ENCODE measurements around the gene KCNF1.

KCNF1 gene

DNA sequence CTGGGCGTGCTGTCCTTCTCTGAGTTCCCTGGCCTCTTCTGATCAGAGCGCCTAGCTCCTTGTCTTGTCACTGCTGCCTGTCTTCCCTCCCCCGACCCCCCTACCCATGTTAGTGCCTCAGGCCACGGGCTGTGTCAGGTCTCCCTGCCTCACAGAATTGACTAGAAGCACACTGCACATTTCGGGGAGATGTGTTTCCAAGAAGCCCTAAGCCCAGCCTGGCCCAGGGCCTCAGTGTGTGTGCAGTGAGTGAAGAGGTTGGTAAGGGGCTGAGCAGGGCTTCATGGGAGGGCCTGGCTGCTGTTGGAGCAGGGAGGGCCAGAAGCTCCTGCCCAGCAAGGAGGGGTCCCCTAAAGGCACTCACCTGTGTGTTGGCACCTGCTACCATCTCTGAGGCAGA, 13.1 kb downstream of the KCNF1 start:
- Histone ChIP-seq H2AFZ (ENCODE audit: low read length) (no peak overlapping the region), H4K91ac (ENCODE audit: low read depth, low read length, poor library complexity) (no peak overlapping the region), H3K9ac (ENCODE audit: low read depth, low read length, poor library complexity) (peak overlapping the region; percentile 68), H3K4me3 (ENCODE audit: low read length in 2 of 2) (no peak overlapping the region), H4K8ac (ENCODE audit: low read depth, low read length) (no peak overlapping the region), H2BK15ac (ENCODE audit: low read length) (peak overlapping the region; percentile 72), H3K4me1 (ENCODE audit: control insufficient read depth in 2 of 2, insufficient read depth in 1 of 2, low read depth in 1 of 2, low read length in 2 of 2) (peaks cover 3 to 4% of the 10 kb centered on the region in 2 donors), H2AK5ac (ENCODE audit: low read depth, low read length) (peak overlapping the region; percentile 73), H3K9me3 (replicated peaks in 1 of 2; ENCODE audit: control insufficient read depth in 2 of 2, insufficient read depth in 1 of 2, low read depth in 1 of 2, low read length in 2 of 2) (no peaks in the 10 kb centered on the region), H3K36me3 (replicated peaks in 1 of 2; ENCODE audit: control insufficient read depth in 2 of 2, insufficient read depth in 2 of 2, low read length in 2 of 2) (no peaks in the 10 kb centered on the region), H3K4me2 (ENCODE audit: insufficient read depth, low read length, poor library complexity, severe bottlenecking) (no peak overlapping the region), H3K27me3 (ENCODE audit: control insufficient read depth in 3 of 3, insufficient read depth in 3 of 3, low read depth in 1 of 3, low read length in 3 of 3) (peaks cover 0 to 9% (median 2%) of the 10 kb centered on the region in 3 experiments), H2BK5ac (ENCODE audit: low read length) (no peak overlapping the region), H2BK120ac (ENCODE audit: low read depth, low read length) (no peak overlapping the region), H3K23ac (ENCODE audit: low read depth, low read length, poor library complexity) (no peak overlapping the region), H3K14ac (ENCODE audit: low read length) (peak overlapping the region; percentile 9), H3K79me1 (ENCODE audit: low read depth, low read length) (no peaks in the 10 kb centered on the region), H3K4ac (ENCODE audit: low read length) (no peak overlapping the region), H3K27ac (replicated peaks; ENCODE audit: low read length) (no peak overlapping the region), H2BK12ac (ENCODE audit: low read length) (no peak overlapping the region), H3K18ac (ENCODE audit: low read length) (peak overlapping the region; percentile 55)
- DNase-seq (ENCODE audit: low spot score) = no peak
- WGBS, 2 donors (ENCODE audit: extremely low coverage in 2 of 2, insufficient read length in 2 of 2, insufficient replicate concordance in 1 of 2) = no CpG with 5 or more reads among the region's 5 CpGs

DNA sequence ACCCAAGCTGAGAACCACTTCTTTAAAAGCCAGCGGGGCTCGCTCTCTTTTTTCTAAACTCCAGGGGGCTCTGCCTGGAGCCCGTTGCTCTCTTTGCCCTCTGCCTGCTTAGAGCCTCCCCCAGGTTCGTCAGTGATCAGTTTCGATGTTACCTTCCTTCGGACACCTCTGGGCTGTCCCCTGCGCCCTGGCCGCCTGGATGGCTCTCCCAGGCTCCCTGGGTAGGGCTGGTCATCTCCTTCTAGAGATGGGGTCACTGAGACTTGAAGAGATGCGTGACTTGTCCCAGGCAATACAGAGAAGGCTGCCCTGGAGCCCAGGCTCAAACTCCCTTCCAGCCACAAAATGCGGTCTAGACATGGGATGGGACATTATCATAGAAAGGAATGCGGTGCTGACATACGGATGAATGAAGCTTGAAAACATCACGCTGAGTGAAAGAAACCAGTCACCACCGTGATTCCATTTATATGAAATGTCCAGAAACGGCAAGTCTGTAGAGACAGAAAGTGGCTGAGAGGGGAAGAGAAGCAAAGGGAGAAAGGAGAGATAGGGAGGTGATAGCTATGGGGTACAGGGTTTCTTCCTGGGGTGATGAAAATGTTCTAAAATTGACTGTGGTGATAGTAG, 14.6 kb downstream of the KCNF1 start:
- Histone ChIP-seq H2BK5ac (ENCODE audit: low read length) (no peak overlapping the region), H3K14ac (ENCODE audit: low read length) (no peak overlapping the region), H3K23ac (ENCODE audit: low read depth, low read length, poor library complexity) (no peak overlapping the region), H3K4me3 (ENCODE audit: low read length in 2 of 2) (no peak overlapping the region), H3K4me2 (ENCODE audit: insufficient read depth, low read length, poor library complexity, severe bottlenecking) (no peak overlapping the region), H2BK12ac (ENCODE audit: low read length) (no peak overlapping the region), H3K9me3 (replicated peaks in 1 of 2; ENCODE audit: control insufficient read depth in 2 of 2, insufficient read depth in 1 of 2, low read depth in 1 of 2, low read length in 2 of 2) (no peaks in the 10 kb centered on the region), H3K27me3 (ENCODE audit: control insufficient read depth in 3 of 3, insufficient read depth in 3 of 3, low read depth in 1 of 3, low read length in 3 of 3) (peaks cover 0 to 6% (median under 1%) of the 10 kb centered on the region in 3 experiments), H2BK120ac (ENCODE audit: low read depth, low read length) (no peak overlapping the region), H2BK15ac (ENCODE audit: low read length) (no peak overlapping the region), H2AFZ (ENCODE audit: low read length) (no peak overlapping the region), H3K4me1 (ENCODE audit: control insufficient read depth in 2 of 2, insufficient read depth in 1 of 2, low read depth in 1 of 2, low read length in 2 of 2) (peaks cover 3 to 6% of the 10 kb centered on the region in 2 donors), H4K8ac (ENCODE audit: low read depth, low read length) (no peak overlapping the region), H3K9ac (ENCODE audit: low read depth, low read length, poor library complexity) (no peak overlapping the region), H3K27ac (replicated peaks; ENCODE audit: low read length) (no peak overlapping the region), H2AK5ac (ENCODE audit: low read depth, low read length) (no peak overlapping the region), H3K79me1 (ENCODE audit: low read depth, low read length) (no peaks in the 10 kb centered on the region), H3K36me3 (replicated peaks in 1 of 2; ENCODE audit: control insufficient read depth in 2 of 2, insufficient read depth in 2 of 2, low read length in 2 of 2) (no peaks in the 10 kb centered on the region), H3K4ac (ENCODE audit: low read length) (no peak overlapping the region), H3K18ac (ENCODE audit: low read length) (no peak overlapping the region), H4K91ac (ENCODE audit: low read depth, low read length, poor library complexity) (no peak overlapping the region)
- no peak for DNase-seq (ENCODE audit: low spot score)
- WGBS, 2 donors (ENCODE audit: extremely low coverage in 2 of 2, insufficient read length in 2 of 2, insufficient replicate concordance in 1 of 2) = no CpG with 5 or more reads among the region's 15 CpGs

DNA sequence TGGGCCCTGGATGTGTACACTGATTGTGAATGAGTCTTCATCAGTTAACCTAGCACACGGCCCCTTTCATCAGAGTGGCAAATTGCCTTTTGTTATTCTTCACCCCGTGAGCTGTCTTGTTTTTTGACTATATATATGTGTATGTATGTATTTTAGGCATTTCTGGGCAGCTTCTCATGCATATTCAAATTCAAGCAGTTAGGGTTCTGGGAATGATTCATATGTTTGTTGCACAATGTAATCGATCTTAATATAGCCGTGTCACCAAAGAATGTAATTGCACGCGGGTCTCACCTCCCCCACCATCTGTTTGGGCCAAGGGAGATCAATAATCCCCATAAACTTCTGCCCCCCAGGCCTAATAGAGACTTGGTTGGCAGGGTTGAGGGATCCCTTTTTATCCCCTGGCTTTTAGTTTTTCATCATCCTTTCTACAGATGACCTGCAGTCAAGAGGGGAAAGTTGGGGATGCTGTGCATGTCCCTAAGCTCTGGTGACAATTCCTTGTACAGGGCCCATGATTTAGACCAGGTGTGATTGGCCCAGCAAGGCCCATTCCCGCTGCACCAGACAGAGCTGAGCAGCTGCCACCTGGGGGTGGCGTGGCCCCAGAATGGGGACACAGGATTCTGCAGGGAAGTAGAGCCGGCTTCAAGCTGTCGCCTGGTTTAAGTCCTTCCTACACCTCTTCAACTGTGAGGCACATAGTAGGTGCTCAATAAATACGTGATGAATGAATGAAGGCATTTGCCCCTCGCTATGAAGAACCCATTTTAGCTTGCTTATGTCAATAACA, 19.2 kb downstream of the KCNF1 start:
- Histone ChIP-seq H3K14ac (ENCODE audit: low read length) (no peak overlapping the region), H2BK5ac (ENCODE audit: low read length) (no peak overlapping the region), H4K8ac (ENCODE audit: low read depth, low read length) (no peak overlapping the region), H3K4me2 (ENCODE audit: insufficient read depth, low read length, poor library complexity, severe bottlenecking) (no peak overlapping the region), H3K27me3 (ENCODE audit: control insufficient read depth in 3 of 3, insufficient read depth in 3 of 3, low read depth in 1 of 3, low read length in 3 of 3) (no peaks in the 10 kb centered on the region), H3K4ac (ENCODE audit: low read length) (no peak overlapping the region), H3K9me3 (replicated peaks in 1 of 2; ENCODE audit: control insufficient read depth in 2 of 2, insufficient read depth in 1 of 2, low read depth in 1 of 2, low read length in 2 of 2) (no peaks in the 10 kb centered on the region), H3K4me3 (ENCODE audit: low read length in 2 of 2) (no peak overlapping the region), H3K27ac (replicated peaks; ENCODE audit: low read length) (no peak overlapping the region), H2AFZ (ENCODE audit: low read length) (no peak overlapping the region), H4K91ac (ENCODE audit: low read depth, low read length, poor library complexity) (no peak overlapping the region), H2BK15ac (ENCODE audit: low read length) (no peak overlapping the region), H3K36me3 (replicated peaks in 1 of 2; ENCODE audit: control insufficient read depth in 2 of 2, insufficient read depth in 2 of 2, low read length in 2 of 2) (no peaks in the 10 kb centered on the region), H3K79me1 (ENCODE audit: low read depth, low read length) (no peaks in the 10 kb centered on the region), H2AK5ac (ENCODE audit: low read depth, low read length) (no peak overlapping the region), H3K18ac (ENCODE audit: low read length) (no peak overlapping the region), H3K9ac (ENCODE audit: low read depth, low read length, poor library complexity) (no peak overlapping the region), H2BK120ac (ENCODE audit: low read depth, low read length) (no peak overlapping the region), H2BK12ac (ENCODE audit: low read length) (no peak overlapping the region), H3K4me1 (ENCODE audit: control insufficient read depth in 2 of 2, insufficient read depth in 1 of 2, low read depth in 1 of 2, low read length in 2 of 2) (peaks cover 11 to 31% of the 10 kb centered on the region in 2 donors), H3K23ac (ENCODE audit: low read depth, low read length, poor library complexity) (no peak overlapping the region)
- WGBS, 2 donors (ENCODE audit: extremely low coverage in 2 of 2, insufficient read length in 2 of 2, insufficient replicate concordance in 1 of 2) = no CpG with 5 or more reads among the region's 12 CpGs
- DNase-seq (ENCODE audit: low spot score) = no peak

DNA sequence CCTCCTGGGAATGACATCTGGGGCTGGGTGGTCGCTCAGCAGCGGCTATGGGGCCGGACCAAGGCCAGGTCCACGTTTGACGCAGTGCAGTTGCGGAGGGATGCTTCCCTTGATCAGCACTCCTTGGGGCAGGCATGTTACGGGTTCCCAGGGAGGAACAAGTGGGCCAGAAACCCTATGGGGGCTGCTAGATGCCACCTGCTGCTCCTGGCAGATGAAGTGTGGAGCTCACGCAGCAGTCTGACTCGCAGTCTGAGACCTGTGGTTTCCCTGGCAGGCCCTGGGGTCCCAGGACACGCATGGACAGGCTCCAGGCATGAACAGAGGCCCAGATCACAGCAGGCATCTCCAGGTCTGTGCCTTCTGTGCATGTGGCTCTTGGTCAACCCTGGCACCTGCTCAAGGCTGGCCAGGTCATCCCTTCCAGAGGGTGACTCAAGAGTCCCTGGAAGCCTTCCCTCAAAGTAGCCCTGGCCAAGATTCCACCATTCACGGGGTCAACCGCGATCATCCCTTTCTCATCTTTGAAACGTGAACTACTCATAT, 20.0 kb downstream of the KCNF1 start:
- Histone ChIP-seq H3K4ac (ENCODE audit: low read length) (no peak overlapping the region), H3K27me3 (ENCODE audit: control insufficient read depth in 3 of 3, insufficient read depth in 3 of 3, low read depth in 1 of 3, low read length in 3 of 3) (no peaks in the 10 kb centered on the region), H3K14ac (ENCODE audit: low read length) (no peak overlapping the region), H3K36me3 (replicated peaks in 1 of 2; ENCODE audit: control insufficient read depth in 2 of 2, insufficient read depth in 2 of 2, low read length in 2 of 2) (no peaks in the 10 kb centered on the region), H3K4me2 (ENCODE audit: insufficient read depth, low read length, poor library complexity, severe bottlenecking) (no peak overlapping the region), H3K4me1 (ENCODE audit: control insufficient read depth in 2 of 2, insufficient read depth in 1 of 2, low read depth in 1 of 2, low read length in 2 of 2) (peaks cover 14 to 38% of the 10 kb centered on the region in 2 donors), H3K27ac (replicated peaks; ENCODE audit: low read length) (no peak overlapping the region), H3K23ac (ENCODE audit: low read depth, low read length, poor library complexity) (no peak overlapping the region), H4K91ac (ENCODE audit: low read depth, low read length, poor library complexity) (no peak overlapping the region), H3K9ac (ENCODE audit: low read depth, low read length, poor library complexity) (no peak overlapping the region), H2BK5ac (ENCODE audit: low read length) (no peak overlapping the region), H2BK12ac (ENCODE audit: low read length) (no peak overlapping the region), H2AK5ac (ENCODE audit: low read depth, low read length) (peak overlapping the region; percentile 72), H3K4me3 (ENCODE audit: low read length in 2 of 2) (no peak overlapping the region), H2BK15ac (ENCODE audit: low read length) (no peak overlapping the region), H3K18ac (ENCODE audit: low read length) (peak overlapping the region; percentile 89), H2BK120ac (ENCODE audit: low read depth, low read length) (no peak overlapping the region), H4K8ac (ENCODE audit: low read depth, low read length) (no peak overlapping the region), H3K79me1 (ENCODE audit: low read depth, low read length) (no peaks in the 10 kb centered on the region), H2AFZ (ENCODE audit: low read length) (no peak overlapping the region), H3K9me3 (replicated peaks in 1 of 2; ENCODE audit: control insufficient read depth in 2 of 2, insufficient read depth in 1 of 2, low read depth in 1 of 2, low read length in 2 of 2) (no peaks in the 10 kb centered on the region)
- WGBS, 2 donors (ENCODE audit: extremely low coverage in 2 of 2, insufficient read length in 2 of 2, insufficient replicate concordance in 1 of 2) = no CpG with 5 or more reads among the region's 14 CpGs
- no peak for DNase-seq (ENCODE audit: low spot score)
